GM12873 (cell line): Measurements from ENCODE around the gene PTPRM.

Experiments used
- CTCF ChIP-seq: IDR thresholded peaks from 2 replicates; pipeline ENCODE4 v1.5.1; 2012; ENCODE audit warnings: low read depth, mild to moderate bottlenecking, moderate library complexity, low read length, control low read depth; ENCODE audit not compliant: insufficient read depth; ENCODE audit errors: missing control alignments

The PTPRM gene

GRCh38 chr18:7817575-7818230 lies 250.6 kb downstream of the PTPRM start:
- TF ChIP-seq CTCF = no peak

GRCh38 chr18:7821784-7822183 lies 254.7 kb downstream of the PTPRM start:
- TF ChIP-seq CTCF = no peak

GRCh38 chr18:7822435-7823331 lies 255.6 kb downstream of the PTPRM start:
- no peak for TF ChIP-seq CTCF

- no peak for TF ChIP-seq CTCF
Observed at GRCh38 chr18:7824970-7825369, 257.9 kb downstream of the PTPRM start.

GRCh38 chr18:7830468-7830867 lies 263.4 kb downstream of the PTPRM start:
- TF ChIP-seq CTCF = no peak

GRCh38 chr18:7839548-7839947 lies 272.4 kb downstream of the PTPRM start:
- TF ChIP-seq CTCF = no peak

GRCh38 chr18:7840411-7840810 lies 273.3 kb downstream of the PTPRM start:
- TF ChIP-seq CTCF = no peak
